Measurements from ENCODE around the gene GAD2.

GAD2 gene

DNA sequence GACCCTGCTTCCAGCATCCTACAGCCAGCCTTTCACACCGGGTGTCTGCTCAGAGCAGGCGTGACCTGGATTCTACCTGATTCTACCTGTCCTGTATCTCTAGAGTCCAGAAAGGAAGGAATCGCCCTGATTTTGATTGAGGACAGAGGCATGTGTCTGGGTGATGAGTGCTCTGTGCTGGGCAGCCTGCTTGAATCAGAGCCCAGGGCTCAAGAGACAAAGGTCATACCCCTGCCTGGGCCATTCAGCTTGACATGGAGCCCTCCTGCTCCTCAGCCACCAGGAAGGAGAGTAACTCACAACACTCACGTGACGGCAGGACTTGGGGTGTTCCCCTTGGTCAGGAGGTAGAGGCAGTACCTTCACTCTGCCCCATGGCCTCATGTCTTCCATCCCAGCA, 11.2 kb downstream of the GAD2 start:
- Histone ChIP-seq H3K9ac (ENCODE audit: low read length) (no peak overlapping the region), H3K4me3 (ENCODE audit: low read length) (no peak overlapping the region), H3K27me3 (ENCODE audit: control insufficient read depth, insufficient read depth, low read length) (no peaks in the 10 kb centered on the region), H3K36me3 (ENCODE audit: control insufficient read depth, low read depth, low read length) (no peaks in the 10 kb centered on the region), H3K27ac (ENCODE audit: low read length) (no peak overlapping the region), H3K9me3 (ENCODE audit: control insufficient read depth, low read depth, low read length) (no peaks in the 10 kb centered on the region), H3K4me1 (ENCODE audit: control insufficient read depth, low read depth, low read length) (no peaks in the 10 kb centered on the region)

DNA sequence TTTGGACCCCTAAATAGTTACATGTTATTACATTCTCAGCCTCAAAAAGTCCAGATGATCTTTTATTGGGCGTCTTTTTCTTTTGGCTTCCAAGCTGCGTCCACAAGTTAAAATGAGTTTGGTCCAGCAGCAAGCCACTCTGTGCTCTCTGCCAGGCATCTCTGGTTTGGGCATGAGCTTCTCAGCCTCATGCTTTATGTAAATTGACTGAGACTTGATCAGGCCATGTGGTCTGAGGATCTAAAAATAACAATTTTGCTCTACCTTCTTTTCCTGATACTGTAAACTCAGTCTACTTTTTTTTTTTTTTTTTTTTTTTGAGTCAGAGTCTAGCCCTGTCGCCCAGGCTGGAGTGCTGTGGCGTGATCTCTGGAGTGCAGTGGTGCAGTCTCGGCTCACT, 15.6 kb downstream of the GAD2 start:
- Histone ChIP-seq H3K9me3 (ENCODE audit: control insufficient read depth, low read depth, low read length) (no peaks in the 10 kb centered on the region), H3K4me1 (ENCODE audit: control insufficient read depth, low read depth, low read length) (no peaks in the 10 kb centered on the region), H3K9ac (ENCODE audit: low read length) (no peak overlapping the region), H3K4me3 (ENCODE audit: low read length) (no peak overlapping the region), H3K36me3 (ENCODE audit: control insufficient read depth, low read depth, low read length) (no peaks in the 10 kb centered on the region), H3K27me3 (ENCODE audit: control insufficient read depth, insufficient read depth, low read length) (no peaks in the 10 kb centered on the region), H3K27ac (ENCODE audit: low read length) (no peak overlapping the region)

DNA sequence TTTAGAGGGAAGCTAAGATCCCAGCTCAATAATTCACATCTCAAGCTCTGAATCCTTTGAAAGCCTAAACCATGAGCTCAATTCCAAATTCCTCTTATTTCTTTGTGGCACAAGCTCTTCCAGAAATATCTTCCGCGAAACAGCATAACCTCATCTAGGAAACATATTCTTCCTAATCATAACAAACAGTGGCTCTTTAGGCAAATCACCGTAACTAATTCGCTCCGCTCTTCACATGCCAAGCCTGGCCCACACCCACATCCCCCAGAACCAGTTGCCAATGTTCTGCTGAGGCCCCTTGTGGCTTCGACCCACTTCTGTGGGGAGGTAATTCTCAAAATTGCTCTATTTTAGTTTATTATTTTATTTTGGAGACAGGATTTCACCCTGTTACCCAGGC, 19.2 kb downstream of the GAD2 start:
- Histone ChIP-seq H3K9ac (ENCODE audit: low read length) (no peak overlapping the region), H3K4me3 (ENCODE audit: low read length) (no peak overlapping the region), H3K36me3 (ENCODE audit: control insufficient read depth, low read depth, low read length) (no peaks in the 10 kb centered on the region), H3K27me3 (ENCODE audit: control insufficient read depth, insufficient read depth, low read length) (no peaks in the 10 kb centered on the region), H3K4me1 (ENCODE audit: control insufficient read depth, low read depth, low read length) (no peaks in the 10 kb centered on the region), H3K27ac (ENCODE audit: low read length) (no peak overlapping the region), H3K9me3 (ENCODE audit: control insufficient read depth, low read depth, low read length) (no peaks in the 10 kb centered on the region)

- Histone ChIP-seq H3K4me3 (ENCODE audit: low read length) (no peak overlapping the region), H3K27me3 (ENCODE audit: control insufficient read depth, insufficient read depth, low read length) (no peaks in the 10 kb centered on the region), H3K9ac (ENCODE audit: low read length) (no peak overlapping the region), H3K36me3 (ENCODE audit: control insufficient read depth, low read depth, low read length) (no peaks in the 10 kb centered on the region), H3K9me3 (ENCODE audit: control insufficient read depth, low read depth, low read length) (no peaks in the 10 kb centered on the region), H3K4me1 (ENCODE audit: control insufficient read depth, low read depth, low read length) (peaks cover 11% of the 10 kb centered on the region), H3K27ac (ENCODE audit: low read length) (no peak overlapping the region)
Measured at GRCh38 chr10:26238378-26238777, 21.8 kb downstream of the GAD2 start.

- Histone ChIP-seq H3K4me3 (ENCODE audit: low read length) (no peak overlapping the region), H3K4me1 (ENCODE audit: control insufficient read depth, low read depth, low read length) (peaks cover 13% of the 10 kb centered on the region), H3K27ac (ENCODE audit: low read length) (no peak overlapping the region), H3K36me3 (ENCODE audit: control insufficient read depth, low read depth, low read length) (no peaks in the 10 kb centered on the region), H3K27me3 (ENCODE audit: control insufficient read depth, insufficient read depth, low read length) (no peaks in the 10 kb centered on the region), H3K9me3 (ENCODE audit: control insufficient read depth, low read depth, low read length) (no peaks in the 10 kb centered on the region), H3K9ac (ENCODE audit: low read length) (peak overlapping the region; percentile 3)
Measured at GRCh38 chr10:26242706-26243350, 26.3 kb downstream of the GAD2 start.

- peaks cover 13% of the 10 kb centered on the region for H3K4me1 ChIP-seq (ENCODE audit: control insufficient read depth, low read depth, low read length)
- H3K9me3 ChIP-seq (ENCODE audit: control insufficient read depth, low read depth, low read length): no peaks in the 10 kb centered on the region
- H3K27me3 ChIP-seq (ENCODE audit: control insufficient read depth, insufficient read depth, low read length): no peaks in the 10 kb centered on the region
- no peaks in the 10 kb centered on the region for H3K36me3 ChIP-seq (ENCODE audit: control insufficient read depth, low read depth, low read length)
- H3K4me3 ChIP-seq (ENCODE audit: low read length): no peak overlapping the region
- no peak overlapping the region for H3K9ac ChIP-seq (ENCODE audit: low read length)
- no peak overlapping the region for H3K27ac ChIP-seq (ENCODE audit: low read length)
Measured at GRCh38 chr10:26243351-26243720, 26.8 kb downstream of the GAD2 start.

GRCh38 chr10:26249681-26250080, 33.1 kb downstream of the GAD2 start:
- Histone ChIP-seq H3K27me3 (ENCODE audit: control insufficient read depth, insufficient read depth, low read length) (no peaks in the 10 kb centered on the region), H3K27ac (ENCODE audit: low read length) (no peak overlapping the region), H3K4me3 (ENCODE audit: low read length) (no peak overlapping the region), H3K9ac (ENCODE audit: low read length) (no peak overlapping the region), H3K36me3 (ENCODE audit: control insufficient read depth, low read depth, low read length) (no peaks in the 10 kb centered on the region), H3K9me3 (ENCODE audit: control insufficient read depth, low read depth, low read length) (no peaks in the 10 kb centered on the region), H3K4me1 (ENCODE audit: control insufficient read depth, low read depth, low read length) (no peaks in the 10 kb centered on the region)

GRCh38 chr10:26251925-26252324, 35.4 kb downstream of the GAD2 start:
- Histone ChIP-seq H3K27ac (ENCODE audit: low read length) (no peak overlapping the region), H3K9ac (ENCODE audit: low read length) (no peak overlapping the region), H3K4me1 (ENCODE audit: control insufficient read depth, low read depth, low read length) (no peaks in the 10 kb centered on the region), H3K4me3 (ENCODE audit: low read length) (no peak overlapping the region), H3K27me3 (ENCODE audit: control insufficient read depth, insufficient read depth, low read length) (no peaks in the 10 kb centered on the region), H3K36me3 (ENCODE audit: control insufficient read depth, low read depth, low read length) (no peaks in the 10 kb centered on the region), H3K9me3 (ENCODE audit: control insufficient read depth, low read depth, low read length) (no peaks in the 10 kb centered on the region)

- Histone ChIP-seq H3K27ac (ENCODE audit: low read length) (no peak overlapping the region), H3K27me3 (ENCODE audit: control insufficient read depth, insufficient read depth, low read length) (no peaks in the 10 kb centered on the region), H3K4me1 (ENCODE audit: control insufficient read depth, low read depth, low read length) (no peaks in the 10 kb centered on the region), H3K4me3 (ENCODE audit: low read length) (no peak overlapping the region), H3K9ac (ENCODE audit: low read length) (no peak overlapping the region), H3K36me3 (ENCODE audit: control insufficient read depth, low read depth, low read length) (no peaks in the 10 kb centered on the region), H3K9me3 (ENCODE audit: control insufficient read depth, low read depth, low read length) (no peaks in the 10 kb centered on the region)
Measured at GRCh38 chr10:26254616-26255015, 38.0 kb downstream of the GAD2 start.

DNA sequence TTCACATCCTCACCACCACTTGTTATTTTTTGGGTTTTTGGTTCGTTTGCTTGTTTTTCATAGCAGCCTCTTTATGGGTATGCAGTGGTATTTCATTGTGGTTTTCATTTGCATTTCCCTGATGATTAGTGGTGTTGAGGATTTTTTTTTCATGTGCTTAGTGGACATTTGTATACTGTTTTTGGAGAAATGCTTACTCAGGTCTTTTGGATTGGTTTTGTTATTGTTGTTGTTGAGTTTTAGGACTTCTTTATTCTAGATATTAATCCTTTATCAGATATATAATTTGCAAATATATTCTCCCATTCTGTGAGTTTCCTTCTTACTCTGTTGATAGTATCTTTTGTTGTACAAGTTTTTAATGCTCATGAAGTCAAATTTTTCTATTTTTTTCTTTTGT, 42.8 kb downstream of the GAD2 start:
- Histone ChIP-seq H3K4me1 (ENCODE audit: control insufficient read depth, low read depth, low read length) (no peaks in the 10 kb centered on the region), H3K4me3 (ENCODE audit: low read length) (no peak overlapping the region), H3K36me3 (ENCODE audit: control insufficient read depth, low read depth, low read length) (no peaks in the 10 kb centered on the region), H3K9ac (ENCODE audit: low read length) (no peak overlapping the region), H3K27ac (ENCODE audit: low read length) (no peak overlapping the region), H3K27me3 (ENCODE audit: control insufficient read depth, insufficient read depth, low read length) (no peaks in the 10 kb centered on the region), H3K9me3 (ENCODE audit: control insufficient read depth, low read depth, low read length) (no peaks in the 10 kb centered on the region)

DNA sequence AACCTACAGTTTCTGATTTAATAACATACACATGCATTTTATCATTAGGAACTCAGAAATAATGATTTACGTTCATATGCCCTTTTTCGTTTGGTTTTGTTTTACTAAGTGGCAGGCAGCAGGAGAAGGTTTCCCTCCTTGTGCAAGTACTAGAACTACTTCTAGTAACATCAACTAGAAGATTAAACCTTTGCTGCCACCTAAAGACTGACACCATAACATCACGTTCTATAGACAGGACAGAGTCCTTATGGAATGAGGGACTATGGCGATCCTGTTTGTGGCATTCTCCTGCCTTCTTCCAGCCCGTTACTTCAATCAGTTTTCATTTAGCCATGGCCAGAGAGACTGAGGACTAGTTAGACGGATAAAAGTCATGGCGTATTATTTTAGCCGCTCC, 53.2 kb downstream of the GAD2 start:
- H3K27ac ChIP-seq (ENCODE audit: low read length): no peak overlapping the region
- H3K4me1 ChIP-seq (ENCODE audit: control insufficient read depth, low read depth, low read length): peaks cover 9% of the 10 kb centered on the region
- H3K9ac ChIP-seq (ENCODE audit: low read length): no peak overlapping the region
- no peak overlapping the region for H3K4me3 ChIP-seq (ENCODE audit: low read length)
- no peaks in the 10 kb centered on the region for H3K9me3 ChIP-seq (ENCODE audit: control insufficient read depth, low read depth, low read length)
- H3K36me3 ChIP-seq (ENCODE audit: control insufficient read depth, low read depth, low read length): no peaks in the 10 kb centered on the region
- H3K27me3 ChIP-seq (ENCODE audit: control insufficient read depth, insufficient read depth, low read length): no peaks in the 10 kb centered on the region

- no peak overlapping the region for H3K4me3 ChIP-seq (ENCODE audit: low read length)
- no peaks in the 10 kb centered on the region for H3K27me3 ChIP-seq (ENCODE audit: control insufficient read depth, insufficient read depth, low read length)
- H3K36me3 ChIP-seq (ENCODE audit: control insufficient read depth, low read depth, low read length): no peaks in the 10 kb centered on the region
- no peaks in the 10 kb centered on the region for H3K9me3 ChIP-seq (ENCODE audit: control insufficient read depth, low read depth, low read length)
- H3K9ac ChIP-seq (ENCODE audit: low read length): no peak overlapping the region
- no peak overlapping the region for H3K27ac ChIP-seq (ENCODE audit: low read length)
- peaks cover 4% of the 10 kb centered on the region for H3K4me1 ChIP-seq (ENCODE audit: control insufficient read depth, low read depth, low read length)
Measured at GRCh38 chr10:26274391-26274790, 57.8 kb downstream of the GAD2 start.

Measured in iPS-18a (cell line).